ENCODE measurements around the gene ZNF600.
"Not testable (repeated sequence)": the region's sequence is repeated elsewhere in the genome, so short reads cannot be mapped to it uniquely, and the experiment has no call there.

ZNF600 gene

DNA sequence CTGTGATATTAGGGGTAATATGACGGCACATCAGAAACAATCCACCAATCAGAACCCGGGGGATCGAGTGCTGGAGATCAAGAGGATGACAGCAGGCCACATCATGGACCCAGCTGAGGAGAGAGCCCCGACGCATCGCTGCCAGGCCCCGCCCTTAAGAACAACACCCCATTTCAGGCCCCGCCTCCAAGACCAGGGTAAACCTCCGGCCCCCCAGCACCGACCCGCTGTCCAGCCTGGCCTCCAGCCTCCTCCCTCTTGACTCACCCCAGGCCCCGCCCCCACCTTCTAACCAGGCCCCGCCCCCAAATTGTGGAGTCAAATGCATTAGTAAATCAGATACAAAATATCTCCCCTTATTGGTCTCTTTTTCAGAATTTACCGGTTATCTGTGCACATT, 47.0 kb downstream of the ZNF600 start:
- Histone ChIP-seq H3K4me3 (ENCODE audit: low read length) (no peak overlapping the region), H3K4me1 (ENCODE audit: control insufficient read depth, insufficient read depth, low read length) (peaks cover 9% of the 10 kb centered on the region), H3K9me3 (replicated peaks; ENCODE audit: low read length) (no peaks in the 10 kb centered on the region)

DNA sequence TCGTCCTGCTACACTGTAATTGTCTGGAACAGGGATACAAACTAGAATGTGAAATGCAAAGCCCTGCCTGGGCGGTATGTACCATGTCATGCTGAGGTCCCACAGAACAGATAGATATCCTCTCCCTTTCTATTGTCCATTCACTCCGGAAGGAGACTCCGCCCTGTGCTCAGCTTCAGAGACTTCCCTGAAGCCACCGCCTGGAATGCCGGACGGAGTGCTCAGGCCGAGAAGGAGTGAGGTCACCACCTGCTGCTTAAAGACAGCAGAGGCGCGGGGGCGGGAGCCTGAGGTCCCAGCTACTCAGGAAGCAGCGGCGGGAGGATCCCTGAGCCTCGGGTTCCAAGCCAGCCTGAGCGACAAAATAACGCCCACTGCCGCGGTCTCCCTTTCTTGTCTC, 50.9 kb downstream of the ZNF600 start:
- Histone ChIP-seq H3K4me1 (ENCODE audit: control insufficient read depth, insufficient read depth, low read length) (peaks cover 14% of the 10 kb centered on the region), H3K4me2 (ENCODE audit: low read length) (peak overlapping the region; percentile 73), H3K4me3 (ENCODE audit: low read length) (peak overlapping the region; percentile 26), H3K36me3 (ENCODE audit: insufficient read depth, low read length) (no peaks in the 10 kb centered on the region), H3K9me3 (replicated peaks; ENCODE audit: low read length) (no peaks in the 10 kb centered on the region), H3K9ac (ENCODE audit: low read depth, low read length) (peak overlapping the region; percentile 98), H3K27me3 (ENCODE audit: control insufficient read depth, insufficient read depth, low read length) (no peaks in the 10 kb centered on the region)

More for the DNA sequence above, 47.0 kb downstream of the ZNF600 start:
- Histone ChIP-seq H3K4me2 (ENCODE audit: low read length) (no peak overlapping the region), H3K9ac (ENCODE audit: low read depth, low read length) (no peak overlapping the region), H3K27me3 (ENCODE audit: control insufficient read depth, insufficient read depth, low read length) (no peaks in the 10 kb centered on the region), H3K36me3 (ENCODE audit: insufficient read depth, low read length) (no peaks in the 10 kb centered on the region)

DNA sequence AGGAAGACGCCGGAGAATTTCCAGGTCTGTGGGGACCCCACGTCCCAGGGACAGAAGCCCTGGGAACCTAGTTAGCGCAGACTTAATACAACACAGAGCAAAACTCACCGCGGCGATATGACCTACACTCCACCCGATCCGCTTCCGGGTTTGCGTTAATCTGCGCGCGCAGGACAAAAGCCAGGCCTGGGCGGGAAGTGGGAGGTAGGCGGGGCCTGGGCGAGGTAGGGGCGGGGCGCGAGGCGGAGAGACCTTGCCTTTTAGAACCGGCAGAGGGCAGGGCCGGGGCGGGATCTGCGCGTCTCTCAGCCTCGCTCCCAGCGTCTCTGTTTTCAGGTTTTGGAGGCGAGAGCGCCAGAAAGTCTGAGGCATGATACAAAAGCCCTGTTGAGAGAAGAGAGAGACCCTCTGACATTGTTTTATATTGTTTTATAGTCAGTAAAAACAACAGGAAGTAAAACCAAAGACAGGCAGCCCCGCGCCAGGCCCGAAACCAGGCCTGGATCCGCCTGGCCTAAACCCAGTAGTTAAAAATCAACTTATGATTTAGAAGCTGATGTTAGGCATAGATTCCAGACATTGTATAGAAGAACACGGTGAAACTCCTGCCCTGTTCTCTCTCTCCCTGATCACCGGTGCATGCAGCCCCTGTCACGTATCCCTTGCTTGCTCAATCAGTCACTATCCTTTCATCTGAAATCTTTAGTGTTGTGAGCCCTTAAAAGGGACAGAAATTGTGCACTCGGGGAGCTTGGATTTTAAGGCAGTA, 51.5 kb downstream of the ZNF600 start, which contains the start of gene ZNF611:
ZNF611 (minus strand) TSS at position 152 of the 769 bp plus-strand sequence. CDS start 19,150 bp downstream, outside the sequence.
- Histone ChIP-seq H3K27me3 (ENCODE audit: control insufficient read depth, insufficient read depth, low read length) (no peaks in the 10 kb centered on the region), H3K9ac (ENCODE audit: low read depth, low read length) (peak within 1 kb of the TSS; percentile 98), H3K4me1 (ENCODE audit: control insufficient read depth, insufficient read depth, low read length) (peaks cover 14% of the 10 kb centered on the region), H3K9me3 (replicated peaks; ENCODE audit: low read length) (no peaks in the 10 kb centered on the region), H3K36me3 (ENCODE audit: insufficient read depth, low read length) (no peaks in the 10 kb centered on the region), H3K4me3 (ENCODE audit: low read length) (peak within 1 kb of the TSS; percentile 98), H3K4me2 (ENCODE audit: low read length) (peak within 1 kb of the TSS; percentile 89)

DNA sequence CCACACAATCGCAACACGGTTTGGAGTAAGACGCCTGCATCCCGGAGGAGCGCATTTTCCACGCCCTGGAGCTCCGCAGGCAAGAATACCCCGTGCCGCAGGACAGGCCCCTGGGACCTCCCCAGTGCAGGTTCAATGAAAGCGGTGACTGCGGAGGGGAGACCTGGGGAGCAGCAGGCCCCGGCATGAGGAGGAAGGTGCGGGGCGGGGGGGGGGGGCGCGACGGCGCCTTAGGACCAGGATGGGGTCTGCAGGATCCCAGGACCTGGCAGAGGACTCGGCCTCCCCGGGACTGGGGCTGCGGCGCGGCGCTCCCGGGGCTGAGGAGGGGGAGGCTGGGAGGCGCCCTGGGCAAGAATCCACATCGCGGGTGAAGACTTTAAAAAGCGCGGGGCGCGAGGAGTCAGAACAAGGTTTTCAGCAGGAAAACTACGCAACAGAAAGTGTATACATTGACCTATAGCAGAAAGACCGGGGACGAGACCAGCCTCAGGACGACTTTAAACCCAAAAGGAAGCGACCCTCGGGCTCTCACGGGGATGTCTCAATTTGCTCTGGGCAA, 52.2 kb downstream of the ZNF600 start:
- H3K4me2 ChIP-seq (ENCODE audit: low read length) = peak overlapping the region; percentile 89
- H3K9ac ChIP-seq (ENCODE audit: low read depth, low read length) = peak overlapping the region; percentile 98
- no peaks in the 10 kb centered on the region for H3K27me3 ChIP-seq (ENCODE audit: control insufficient read depth, insufficient read depth, low read length)
- no peaks in the 10 kb centered on the region for H3K36me3 ChIP-seq (ENCODE audit: insufficient read depth, low read length)
- H3K9me3 ChIP-seq (replicated peaks; ENCODE audit: low read length) = no peaks in the 10 kb centered on the region
- peak overlapping the region; percentile 98 for H3K4me3 ChIP-seq (ENCODE audit: low read length)
- H3K4me1 ChIP-seq (ENCODE audit: control insufficient read depth, insufficient read depth, low read length) = peaks cover 14% of the 10 kb centered on the region

DNA sequence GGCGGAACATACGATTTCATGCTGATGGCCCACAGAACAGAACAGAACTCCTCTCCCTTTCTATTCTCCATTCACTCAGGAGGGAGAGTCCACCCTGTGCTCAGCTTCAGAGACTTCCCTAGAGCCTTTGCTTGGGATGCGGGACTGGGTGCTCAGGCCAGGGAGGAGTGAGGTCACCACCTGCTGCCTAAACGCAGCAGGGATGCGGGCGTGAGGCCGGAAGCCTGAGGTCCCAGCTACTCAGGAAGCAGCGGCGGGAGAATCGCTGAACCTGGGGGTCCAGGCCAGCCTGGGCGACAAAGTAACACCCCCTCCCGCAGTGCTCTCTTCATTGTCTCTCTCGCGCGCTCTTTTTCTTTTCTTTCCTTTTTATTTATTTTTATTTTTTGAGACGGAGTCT, 60.5 kb downstream of the ZNF600 start:
- H3K4me3 ChIP-seq (ENCODE audit: low read length); H3K9ac ChIP-seq (ENCODE audit: low read depth, low read length); H3K4me1 ChIP-seq (ENCODE audit: control insufficient read depth, insufficient read depth, low read length); H3K27me3 ChIP-seq (ENCODE audit: control insufficient read depth, insufficient read depth, low read length); H3K9me3 ChIP-seq (replicated peaks; ENCODE audit: low read length); H3K4me2 ChIP-seq (ENCODE audit: low read length): not testable (repeated sequence)
- peaks cover 10% of the 10 kb centered on the region for H3K36me3 ChIP-seq (ENCODE audit: insufficient read depth, low read length)

DNA sequence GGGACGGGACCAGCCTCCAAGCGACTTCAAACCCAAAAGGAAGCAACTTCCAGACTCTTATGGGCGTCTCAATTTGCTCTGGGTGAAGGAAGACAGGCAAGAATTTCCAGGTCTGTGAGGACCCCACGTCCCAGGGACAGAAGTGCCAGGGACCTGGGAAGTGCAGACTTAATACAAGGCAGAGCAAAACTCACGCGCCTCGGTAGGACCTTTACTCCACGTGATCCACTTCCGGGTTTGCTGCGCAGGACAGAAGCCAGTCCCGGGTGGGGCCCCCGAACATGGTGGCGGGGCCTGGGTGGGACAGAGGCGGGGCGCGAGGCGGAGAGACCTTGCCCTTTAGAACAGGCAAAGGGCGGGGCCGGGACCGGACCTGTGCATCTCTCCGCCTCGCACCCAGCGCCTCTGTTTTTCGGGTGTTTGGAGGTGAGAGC, 61.0 kb downstream of the ZNF600 start:
- H3K9ac ChIP-seq (ENCODE audit: low read depth, low read length) = no peak overlapping the region
- H3K27me3 ChIP-seq (ENCODE audit: control insufficient read depth, insufficient read depth, low read length) = no peaks in the 10 kb centered on the region
- H3K4me3 ChIP-seq (ENCODE audit: low read length) = no peak overlapping the region
- H3K36me3 ChIP-seq (ENCODE audit: insufficient read depth, low read length) = peaks cover 15% of the 10 kb centered on the region
- no peaks in the 10 kb centered on the region for H3K9me3 ChIP-seq (replicated peaks; ENCODE audit: low read length)
- no peak overlapping the region for H3K4me2 ChIP-seq (ENCODE audit: low read length)
- H3K4me1 ChIP-seq (ENCODE audit: control insufficient read depth, insufficient read depth, low read length) = peaks cover 6% of the 10 kb centered on the region

DNA sequence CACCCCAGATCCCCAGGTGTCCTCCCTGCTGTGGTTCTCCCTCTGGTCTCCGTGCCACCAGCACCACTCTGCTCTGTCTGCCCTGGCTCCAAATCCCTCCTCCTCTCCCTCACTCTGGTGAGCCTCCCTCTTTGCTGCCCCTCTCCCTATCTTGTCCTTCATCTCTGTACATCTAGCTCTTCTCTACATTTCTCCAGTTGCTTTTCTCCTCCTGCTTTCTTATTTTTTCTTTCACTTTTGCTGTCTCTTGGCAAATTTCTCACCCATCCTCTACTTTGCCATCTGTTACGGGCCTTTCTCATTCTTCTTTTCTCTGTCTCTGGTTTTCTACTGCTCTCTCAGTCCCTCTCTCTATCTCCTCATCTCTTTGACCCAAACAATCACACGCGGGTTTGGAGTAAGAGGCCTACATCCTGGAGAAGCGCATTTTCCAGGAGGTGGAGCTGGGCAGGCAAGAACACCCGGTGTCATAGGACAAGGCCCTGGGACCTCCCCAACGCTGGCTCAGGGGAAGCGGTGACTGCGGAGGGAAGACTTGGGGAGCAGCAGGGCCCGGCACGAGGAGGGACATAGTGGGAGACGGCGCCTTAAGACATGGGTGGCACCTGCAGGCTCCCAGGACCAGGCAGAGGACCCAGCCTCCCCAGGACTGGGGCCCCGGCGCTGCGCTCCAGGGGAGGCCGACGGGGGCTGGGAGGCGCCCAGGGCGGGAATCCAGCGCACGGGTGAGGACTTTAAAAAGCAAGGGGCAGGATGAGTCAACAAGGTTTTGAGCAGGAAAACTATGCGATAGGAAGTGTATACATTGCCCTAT, 61.7 kb downstream of the ZNF600 start:
- Histone ChIP-seq H3K4me3 (ENCODE audit: low read length) (no peak overlapping the region), H3K36me3 (ENCODE audit: insufficient read depth, low read length) (peaks cover 15% of the 10 kb centered on the region)

DNA sequence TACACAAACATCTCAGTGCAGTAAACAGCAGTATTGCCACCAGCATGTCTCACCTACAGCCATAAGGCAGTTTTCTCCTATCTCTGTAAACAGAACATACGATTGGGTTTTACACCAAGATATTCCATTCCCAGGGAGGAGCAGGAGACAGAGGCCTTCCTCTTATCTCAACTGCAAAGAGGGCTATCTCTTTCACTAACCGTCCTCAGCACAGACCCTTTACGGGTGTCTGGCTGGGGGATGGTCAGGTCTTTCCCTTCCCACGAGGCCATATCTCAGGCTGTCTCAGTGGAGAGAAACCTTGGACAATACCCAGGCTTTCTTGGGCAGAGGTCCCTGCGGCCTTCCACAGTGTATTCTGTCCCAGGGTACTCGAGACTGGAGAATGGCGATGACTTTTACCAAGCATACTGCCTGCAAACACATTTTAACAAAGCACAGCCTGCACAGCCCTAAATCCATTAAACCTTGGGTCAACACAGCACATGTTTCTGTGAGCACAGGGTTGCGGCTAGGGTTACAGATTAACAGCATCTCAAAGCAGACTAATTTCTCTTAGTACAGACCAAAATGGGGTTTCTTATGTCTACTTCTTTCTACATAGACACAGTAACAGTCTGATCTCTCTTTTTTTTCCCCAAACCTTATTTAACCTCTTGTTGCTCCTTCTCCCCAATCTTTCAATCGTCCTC, 62.5 kb downstream of the ZNF600 start:
- not testable (repeated sequence) for H3K9me3 ChIP-seq (replicated peaks; ENCODE audit: low read length); H3K4me3 ChIP-seq (ENCODE audit: low read length)
- peaks cover 15% of the 10 kb centered on the region for H3K36me3 ChIP-seq (ENCODE audit: insufficient read depth, low read length)

More for the DNA sequence above, 61.7 kb downstream of the ZNF600 start:
- Histone ChIP-seq H3K9ac (ENCODE audit: low read depth, low read length) (no peak overlapping the region), H3K9me3 (replicated peaks; ENCODE audit: low read length) (no peaks in the 10 kb centered on the region), H3K4me1 (ENCODE audit: control insufficient read depth, insufficient read depth, low read length) (peaks cover 6% of the 10 kb centered on the region), H3K4me2 (ENCODE audit: low read length) (no peak overlapping the region), H3K27me3 (ENCODE audit: control insufficient read depth, insufficient read depth, low read length) (no peaks in the 10 kb centered on the region)

DNA sequence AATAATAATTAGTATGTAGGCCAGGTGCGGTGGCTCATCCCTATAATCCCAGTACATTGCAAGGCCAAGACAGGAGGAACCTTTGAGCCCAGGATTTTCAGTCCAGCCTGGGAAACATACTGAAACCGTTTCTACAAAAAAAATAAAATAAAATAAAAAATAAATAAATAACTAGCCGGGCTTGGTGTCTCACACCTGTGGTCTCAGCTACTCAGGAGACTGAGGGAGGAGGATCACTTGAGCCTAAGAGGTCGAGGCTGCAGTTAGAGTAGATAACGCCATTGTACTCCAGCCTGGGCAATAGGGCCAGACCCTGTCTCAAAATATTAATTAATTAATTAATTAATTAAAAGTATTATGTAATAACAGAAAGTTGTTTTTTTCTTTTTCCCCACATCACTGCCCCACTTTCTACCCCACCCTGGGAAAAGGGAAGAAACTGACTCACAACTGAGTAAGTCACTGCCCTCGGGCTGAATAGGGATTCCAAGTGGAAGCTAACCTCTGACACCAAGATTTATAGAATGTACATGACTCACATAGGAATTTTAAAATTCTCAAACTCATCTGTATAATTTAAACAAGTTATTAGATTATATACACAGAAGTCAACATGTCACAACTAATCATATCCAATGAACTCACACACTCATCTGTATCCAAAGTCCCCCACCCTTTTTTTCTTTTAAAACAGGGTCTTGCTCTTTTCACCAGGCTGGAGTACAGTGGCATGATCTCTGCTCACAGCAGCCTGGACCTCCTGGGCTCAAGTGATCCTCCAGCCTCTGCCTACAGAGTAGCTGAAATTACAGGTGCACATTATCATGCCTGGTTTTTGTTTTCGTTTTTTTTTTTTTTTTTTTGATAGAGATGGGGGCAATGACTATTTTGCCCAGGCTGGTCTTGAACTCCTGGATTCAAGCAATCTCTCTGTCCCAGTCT, 64.3 kb downstream of the ZNF600 start:
- peaks cover 6% of the 10 kb centered on the region for H3K4me1 ChIP-seq (ENCODE audit: control insufficient read depth, insufficient read depth, low read length)
- peaks cover 9% of the 10 kb centered on the region for H3K36me3 ChIP-seq (ENCODE audit: insufficient read depth, low read length)
- H3K4me2 ChIP-seq (ENCODE audit: low read length) = peak overlapping the region; percentile 14
- H3K27me3 ChIP-seq (ENCODE audit: control insufficient read depth, insufficient read depth, low read length) = no peaks in the 10 kb centered on the region
- no peaks in the 10 kb centered on the region for H3K9me3 ChIP-seq (replicated peaks; ENCODE audit: low read length)
- H3K9ac ChIP-seq (ENCODE audit: low read depth, low read length) = no peak overlapping the region
- H3K4me3 ChIP-seq (ENCODE audit: low read length) = no peak overlapping the region

More for the DNA sequence above, 62.5 kb downstream of the ZNF600 start:
- H3K9ac ChIP-seq (ENCODE audit: low read depth, low read length); H3K4me2 ChIP-seq (ENCODE audit: low read length); H3K4me1 ChIP-seq (ENCODE audit: control insufficient read depth, insufficient read depth, low read length); H3K27me3 ChIP-seq (ENCODE audit: control insufficient read depth, insufficient read depth, low read length): not testable (repeated sequence)

DNA sequence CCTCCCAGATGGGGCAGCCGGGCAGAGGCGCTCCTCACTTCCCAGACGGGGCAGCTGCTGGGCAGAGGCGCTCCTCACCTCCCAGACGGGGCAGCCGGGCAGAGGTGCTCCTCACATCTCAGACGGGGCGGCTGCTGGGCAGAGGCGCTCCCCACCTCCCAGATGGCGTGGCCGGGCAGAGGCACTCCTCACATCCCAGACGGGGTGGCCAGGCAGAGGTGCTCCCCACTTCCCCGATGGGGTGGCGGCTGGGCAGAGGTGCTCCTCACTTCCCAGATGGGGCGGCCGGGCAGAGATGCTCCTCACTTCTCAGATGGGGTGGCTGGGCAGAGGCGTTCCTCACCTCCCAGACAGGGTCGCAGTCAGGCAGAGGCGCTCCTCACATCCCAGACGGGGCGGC, 66.0 kb downstream of the ZNF600 start:
- H3K9me3 ChIP-seq (replicated peaks; ENCODE audit: low read length); H3K27me3 ChIP-seq (ENCODE audit: control insufficient read depth, insufficient read depth, low read length); H3K9ac ChIP-seq (ENCODE audit: low read depth, low read length); H3K4me1 ChIP-seq (ENCODE audit: control insufficient read depth, insufficient read depth, low read length); H3K36me3 ChIP-seq (ENCODE audit: insufficient read depth, low read length); H3K4me3 ChIP-seq (ENCODE audit: low read length); H3K4me2 ChIP-seq (ENCODE audit: low read length): not testable (repeated sequence)

Data from skeletal muscle satellite cell (primary cell).